ENCODE measurements around the gene FAF2.
A peak's percentile ranks its signal among the peaks of the same experiment; 100 is the strongest.
"Not testable (repeated sequence)": the region's sequence is repeated elsewhere in the genome, so short reads cannot be mapped to it uniquely, and the experiment has no call there.

The FAF2 gene, protein sequence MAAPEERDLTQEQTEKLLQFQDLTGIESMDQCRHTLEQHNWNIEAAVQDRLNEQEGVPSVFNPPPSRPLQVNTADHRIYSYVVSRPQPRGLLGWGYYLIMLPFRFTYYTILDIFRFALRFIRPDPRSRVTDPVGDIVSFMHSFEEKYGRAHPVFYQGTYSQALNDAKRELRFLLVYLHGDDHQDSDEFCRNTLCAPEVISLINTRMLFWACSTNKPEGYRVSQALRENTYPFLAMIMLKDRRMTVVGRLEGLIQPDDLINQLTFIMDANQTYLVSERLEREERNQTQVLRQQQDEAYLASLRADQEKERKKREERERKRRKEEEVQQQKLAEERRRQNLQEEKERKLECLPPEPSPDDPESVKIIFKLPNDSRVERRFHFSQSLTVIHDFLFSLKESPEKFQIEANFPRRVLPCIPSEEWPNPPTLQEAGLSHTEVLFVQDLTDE
- total RNA-seq: 42.5 to 68.6 reads per million in 2 donors

DNA sequence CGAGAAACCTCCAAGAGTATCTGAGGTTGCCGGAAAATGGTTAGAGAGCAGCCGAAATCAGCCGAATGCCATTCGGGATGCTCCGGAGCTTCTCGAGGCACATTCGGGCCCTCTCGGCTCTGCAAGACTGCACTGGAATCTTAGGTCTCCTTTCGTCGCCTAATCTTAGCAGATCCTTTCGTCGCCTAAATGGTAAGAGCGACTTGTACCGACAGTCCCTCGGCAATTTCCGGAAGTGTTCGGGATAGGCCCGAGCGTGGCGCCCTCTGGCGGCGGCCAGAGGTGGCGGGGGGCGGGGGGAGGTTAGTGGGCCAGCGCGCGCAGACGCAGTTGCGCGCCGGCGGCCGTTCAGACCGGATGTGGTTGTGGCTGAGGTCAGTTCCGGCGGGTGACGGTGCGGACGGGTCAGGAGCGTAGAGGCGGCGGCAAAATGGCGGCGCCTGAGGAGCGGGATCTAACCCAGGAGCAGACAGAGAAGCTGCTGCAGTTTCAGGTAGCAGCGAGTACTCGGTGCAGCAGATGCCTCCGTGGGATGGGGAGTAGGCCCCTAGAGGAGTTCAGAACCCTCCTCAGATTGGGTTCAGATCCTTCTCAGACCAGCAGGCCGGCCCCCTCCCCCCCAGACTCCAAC is at the start of gene FAF2:
Gene FAF2, plus strand, starts transcription at position 408 of the 631 bp plus-strand sequence. Its CDS starts 23 bp downstream, at position 431.
- DNase-seq: peak; percentile 97

DNA sequence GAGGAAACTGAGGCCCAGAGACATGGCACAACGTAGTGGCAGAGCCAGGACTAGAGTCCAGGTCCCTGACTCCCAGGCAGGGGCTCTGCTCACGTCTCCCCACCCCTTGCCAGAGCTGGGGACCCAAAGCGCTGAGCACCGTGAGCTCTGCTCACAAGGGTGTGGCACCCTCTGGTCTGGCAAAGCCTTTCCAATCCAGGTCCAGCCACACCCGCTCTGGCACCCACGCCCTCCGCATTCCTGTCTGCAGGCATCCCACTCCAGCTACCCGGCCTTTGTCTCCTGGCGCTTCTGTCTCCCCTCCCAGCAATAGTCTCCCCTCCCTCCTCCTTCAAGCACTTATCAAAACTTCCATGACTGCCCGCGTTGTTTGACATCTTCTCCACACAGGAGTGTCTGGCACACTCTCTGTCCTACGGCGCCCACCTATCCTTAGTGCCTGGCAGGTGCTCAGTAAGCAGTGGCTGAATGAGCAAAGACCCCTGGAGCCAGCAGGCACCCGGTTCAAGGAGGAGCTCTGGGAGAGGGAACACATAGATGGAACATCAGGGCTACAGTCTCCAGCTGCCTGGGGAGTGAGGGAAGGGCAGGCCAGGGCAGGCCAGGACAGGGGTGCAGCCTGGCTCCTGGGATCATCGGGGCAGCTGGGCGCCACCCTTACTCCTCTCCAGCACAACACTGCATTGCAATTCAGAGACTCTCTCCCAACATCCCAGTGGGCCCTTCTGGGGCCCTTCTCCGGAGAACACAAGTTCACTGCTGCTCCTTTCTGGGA is 47.6 kb upstream of the FAF2 start:
- no peak for DNase-seq

DNA sequence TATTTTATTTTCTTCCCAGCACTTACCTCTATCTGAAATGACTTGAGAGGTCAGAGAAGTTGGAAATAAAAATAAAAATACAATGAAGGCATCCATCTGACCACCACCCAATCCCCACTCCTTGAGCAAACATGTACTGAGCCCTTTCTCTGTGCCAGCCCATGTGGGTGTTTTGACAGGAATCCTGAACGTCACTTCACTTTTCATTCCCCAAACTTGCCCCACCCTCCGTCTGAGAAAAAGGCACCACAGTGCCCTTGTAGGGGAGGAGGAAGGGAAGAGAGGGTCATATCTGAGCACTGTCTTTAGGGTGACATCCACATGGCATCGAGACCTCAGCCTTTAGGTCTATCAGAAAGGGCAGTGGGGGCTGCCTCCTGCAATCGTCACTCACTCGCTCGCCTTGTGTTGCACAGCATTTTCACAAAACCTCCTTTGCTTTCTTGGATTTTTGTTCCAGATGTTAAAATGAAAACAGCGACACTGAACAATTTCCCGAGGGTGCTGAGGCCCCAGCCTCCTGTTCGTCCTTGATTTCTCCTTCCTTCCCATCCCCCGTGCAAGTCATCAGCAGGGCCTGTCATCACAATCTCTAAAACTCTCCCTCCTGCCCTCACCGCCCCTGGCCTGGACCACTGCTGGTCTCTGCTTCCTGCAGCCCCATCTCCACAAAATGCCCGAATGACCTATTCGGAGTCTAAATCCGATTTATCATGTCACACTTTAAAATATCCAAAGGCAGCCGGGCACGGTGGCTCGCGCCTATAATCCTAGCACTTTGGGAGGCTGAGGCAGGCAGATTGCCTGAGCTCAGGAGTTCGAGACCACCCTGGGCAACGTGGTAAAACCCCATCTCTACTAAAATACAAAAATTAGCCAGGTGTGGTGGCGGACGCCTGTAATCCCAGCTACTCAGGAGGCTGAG is 46.6 kb upstream of the FAF2 start:
- no peak for DNase-seq

DNA sequence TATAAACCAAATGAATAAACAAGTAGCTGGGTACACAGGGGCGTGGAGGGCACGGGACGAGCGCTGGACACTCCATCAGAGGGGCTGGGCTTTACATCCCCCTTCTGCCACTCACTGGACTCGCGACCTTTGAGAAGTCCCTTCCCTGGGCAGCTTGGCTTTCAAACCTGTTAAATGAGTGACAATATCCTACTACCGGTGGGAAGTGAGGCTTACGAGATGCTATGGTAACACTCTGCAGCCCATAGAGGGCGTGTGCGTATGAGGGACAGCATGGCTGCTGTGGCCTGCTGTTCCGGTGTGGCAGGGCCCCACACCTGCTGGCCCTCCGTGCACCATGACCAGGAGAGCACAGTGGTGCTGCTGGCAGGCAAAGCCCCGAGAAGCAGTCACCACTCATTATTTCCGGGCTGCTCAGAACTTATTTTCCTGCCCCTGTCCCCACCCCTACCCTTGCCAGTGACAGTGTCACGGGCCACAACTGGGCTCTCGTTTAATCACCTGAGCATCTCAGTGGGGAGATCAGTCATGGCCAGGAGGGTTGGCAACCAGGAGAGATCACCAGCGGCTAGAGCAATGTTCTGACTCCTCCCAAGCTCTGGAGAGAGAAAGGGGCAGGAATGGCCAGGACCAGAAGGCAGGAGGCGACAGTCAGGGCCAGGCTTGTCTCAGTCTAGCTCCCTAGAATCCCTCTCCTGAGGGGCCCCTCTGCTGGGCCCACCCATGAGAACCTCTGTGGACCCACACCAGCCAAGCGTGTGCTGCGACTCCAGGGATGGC is 42.3 kb upstream of the FAF2 start:
- DNase-seq: no peak

DNA sequence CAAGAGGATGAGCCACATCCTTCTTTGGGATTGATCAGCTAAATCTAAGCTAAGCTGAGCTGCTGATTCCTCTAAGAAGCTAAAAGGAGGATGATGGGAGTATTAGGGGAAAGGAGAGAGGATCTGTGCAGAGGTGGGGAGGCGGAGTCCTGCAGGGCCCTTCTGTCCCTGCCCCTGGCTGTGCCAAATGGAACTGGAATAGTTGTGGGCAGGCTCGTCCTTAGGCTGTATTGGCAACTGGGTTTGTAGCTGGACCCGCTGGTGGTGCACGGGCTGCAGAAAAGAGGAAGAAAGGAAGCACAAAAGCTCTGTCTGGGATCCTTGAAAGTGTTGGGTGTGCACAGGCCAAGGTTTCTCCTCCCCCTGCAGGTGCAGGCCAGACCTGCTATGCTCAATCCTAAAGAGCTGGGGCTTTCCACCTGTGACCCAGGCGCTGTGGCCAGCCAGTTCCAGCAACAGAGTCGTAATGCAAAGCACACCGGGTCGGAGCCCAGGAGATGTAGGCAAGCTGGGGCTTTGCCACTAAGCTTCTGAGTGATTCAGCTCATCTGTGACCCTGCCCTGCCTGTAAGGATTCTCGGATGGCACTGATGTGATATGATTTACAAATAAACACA is 41.6 kb upstream of the FAF2 start:
- no peak for DNase-seq

DNA sequence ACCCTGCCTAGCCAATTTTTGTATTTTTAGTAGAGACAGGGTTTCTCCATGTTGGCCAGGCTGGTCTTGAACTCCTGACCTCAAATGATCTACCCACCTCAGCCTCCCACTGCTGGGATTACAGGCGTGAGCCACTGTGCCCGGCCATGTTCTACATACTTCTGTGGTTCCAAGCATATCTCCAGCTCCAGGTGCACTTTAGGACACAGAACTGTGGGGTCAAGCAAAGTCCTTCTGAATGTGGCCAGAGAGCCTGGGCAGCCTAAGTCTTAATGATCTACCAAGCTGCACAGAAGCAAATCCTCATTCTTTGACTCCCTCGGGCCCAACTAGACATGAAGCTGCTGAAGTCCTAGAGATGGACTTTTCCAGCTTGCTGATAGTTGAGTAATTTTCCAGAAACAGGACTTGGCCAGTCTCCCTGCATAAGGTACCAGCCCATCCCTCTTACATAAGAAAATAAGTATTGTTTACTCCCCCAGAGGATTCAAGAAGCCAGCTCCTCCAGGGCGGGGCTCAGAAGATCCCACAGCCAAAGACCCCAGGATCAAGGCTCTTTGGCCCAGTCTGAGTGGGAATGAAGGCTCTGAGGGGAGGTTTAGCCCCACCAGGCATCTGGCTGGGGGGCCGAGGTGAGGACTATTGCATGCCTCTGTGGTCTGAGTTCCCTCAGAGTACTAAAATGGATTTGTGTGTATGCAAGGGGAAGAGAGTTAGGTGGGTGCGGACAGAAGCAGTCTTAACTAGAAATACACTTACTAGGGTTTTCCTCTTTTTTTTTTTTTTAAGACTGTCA is 40.5 kb upstream of the FAF2 start:
- DNase-seq: no peak

DNA sequence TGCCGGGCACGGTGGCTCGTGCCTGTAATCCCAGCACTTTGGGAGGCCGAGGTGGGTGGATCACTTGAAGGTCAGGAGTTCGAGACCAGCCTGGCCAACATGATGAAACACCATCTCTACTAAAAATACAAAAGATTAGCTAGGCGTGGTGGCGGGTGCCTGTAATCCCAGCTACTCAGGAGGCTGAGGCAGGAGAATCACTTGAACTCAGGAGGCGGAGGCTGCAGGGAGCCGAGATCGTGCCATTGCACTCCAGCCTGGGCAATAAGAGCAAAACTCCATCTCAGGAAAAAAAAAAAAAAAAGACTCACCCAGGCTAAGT is 40.0 kb upstream of the FAF2 start:
- DNase-seq: not testable (repeated sequence)

DNA sequence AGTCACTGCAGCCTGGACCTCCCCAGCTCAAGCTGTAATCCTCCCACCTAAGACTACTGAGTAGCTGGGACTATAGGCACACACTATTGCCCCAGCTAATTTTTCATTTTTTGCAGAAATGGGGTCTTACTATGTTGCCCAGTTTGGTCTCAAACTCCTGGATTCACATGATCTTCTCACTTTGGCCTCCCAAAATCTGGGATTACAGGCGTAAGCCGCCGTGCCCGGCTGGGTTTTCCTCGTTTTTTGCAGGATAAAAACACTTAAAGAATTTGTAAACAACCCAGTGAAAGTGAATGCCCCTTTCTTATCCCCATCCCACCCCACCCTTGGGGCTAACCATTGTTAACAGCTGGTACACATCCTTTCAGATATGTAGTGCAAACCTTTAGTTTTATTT is 39.6 kb upstream of the FAF2 start:
- DNase-seq: no peak

DNA sequence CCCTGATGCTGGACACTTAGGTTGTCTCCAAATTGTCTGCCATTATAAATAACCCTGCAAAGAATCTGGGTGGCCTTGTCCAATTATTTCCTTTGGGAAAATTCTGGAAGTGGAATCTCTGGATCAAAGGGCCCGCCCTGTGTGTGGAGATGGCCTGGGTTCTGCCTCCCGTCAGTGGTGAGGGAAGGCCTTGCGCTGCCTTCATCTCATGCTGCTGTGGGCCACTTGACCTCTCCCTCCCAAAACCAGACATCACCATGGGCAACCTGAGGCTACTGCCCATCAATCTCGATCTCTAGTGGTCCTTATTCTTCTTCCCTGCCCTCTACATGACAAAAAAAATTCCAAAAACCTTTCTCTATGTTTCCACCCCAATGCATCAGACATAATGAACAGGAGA is 38.4 kb upstream of the FAF2 start:
- DNase-seq: no peak

DNA sequence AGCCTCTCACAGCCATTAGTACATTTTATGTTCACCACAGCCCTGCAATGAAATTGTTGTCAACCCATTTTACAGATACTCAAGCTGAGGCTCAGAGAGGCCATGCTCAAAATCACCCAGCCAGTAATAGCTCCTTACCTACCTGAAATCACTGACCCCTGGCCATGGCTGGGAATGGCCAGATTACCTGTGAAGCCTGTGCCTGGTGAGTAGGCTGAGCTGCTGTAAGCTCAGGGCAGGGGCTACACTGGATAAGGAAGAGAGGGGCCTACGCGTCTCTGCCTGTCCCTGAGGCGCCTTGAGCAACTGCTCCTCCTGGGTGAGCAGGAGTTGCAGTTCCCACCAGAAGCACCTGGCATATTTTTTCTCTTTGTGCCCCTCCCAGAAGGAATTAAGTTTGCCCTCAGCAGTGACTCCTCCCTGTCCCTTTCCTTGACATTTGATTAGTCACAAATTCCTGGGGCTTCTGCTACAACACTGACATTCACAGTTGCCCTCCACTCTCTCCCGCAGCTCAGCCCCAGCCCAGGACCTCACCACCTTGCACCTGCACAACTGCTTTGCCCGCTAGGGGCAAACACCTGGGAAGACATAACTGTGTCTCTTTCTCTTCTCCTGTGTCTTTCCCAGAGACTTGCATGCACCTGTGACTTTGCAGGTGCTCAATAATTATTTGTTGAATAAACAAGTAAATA is 37.6 kb upstream of the FAF2 start:
- DNase-seq: no peak

DNA sequence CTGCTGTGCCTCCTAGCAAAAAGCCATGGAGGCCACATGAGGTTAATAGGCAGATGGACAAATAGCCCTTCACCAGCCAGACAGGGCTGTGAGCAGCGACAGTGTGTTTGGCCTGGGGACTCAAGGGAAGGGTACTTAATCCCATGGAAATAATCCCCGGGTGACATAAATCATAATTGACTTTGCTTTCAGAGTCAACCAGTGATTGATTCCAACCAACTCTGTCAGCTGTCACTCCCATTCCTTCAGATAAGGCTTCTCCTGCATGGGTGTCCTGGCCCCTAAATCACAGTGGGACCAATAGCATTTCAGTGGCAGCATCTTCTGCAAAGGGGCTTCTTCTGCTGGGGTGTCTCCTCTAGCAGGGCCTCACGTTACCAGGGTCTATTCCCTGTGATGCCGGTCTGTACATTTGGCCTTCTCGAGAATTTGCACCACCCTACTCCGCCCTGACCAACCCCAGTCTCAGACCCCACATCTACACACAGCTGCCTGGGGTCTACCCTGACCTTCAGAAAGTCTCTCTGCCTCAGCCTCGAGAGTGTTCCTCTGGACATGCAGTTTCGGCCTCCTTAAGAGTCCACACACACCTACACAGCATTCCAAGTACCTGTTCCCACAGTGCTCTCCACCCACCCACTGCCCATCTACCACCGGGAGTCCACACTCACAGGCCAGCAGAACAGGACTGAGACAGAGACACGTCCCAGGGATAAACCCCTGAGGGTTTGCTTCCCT is 35.5 kb upstream of the FAF2 start:
- DNase-seq: no peak

DNA sequence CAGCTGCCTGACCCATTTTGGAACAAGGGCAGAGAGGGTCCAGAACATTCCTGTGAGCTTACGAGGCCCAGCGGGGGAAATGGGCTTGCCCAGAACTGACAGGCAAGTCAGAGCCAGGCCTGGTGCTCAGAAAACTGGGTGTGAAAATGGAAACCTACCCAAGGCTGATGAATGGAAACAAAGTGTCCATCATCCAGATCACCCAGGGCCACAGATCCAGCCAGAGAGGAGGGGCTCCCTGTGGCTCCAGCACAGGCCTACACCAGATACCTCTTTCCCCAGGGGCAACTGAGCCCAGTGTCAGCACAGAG is 35.0 kb upstream of the FAF2 start:
- no peak for DNase-seq

DNA sequence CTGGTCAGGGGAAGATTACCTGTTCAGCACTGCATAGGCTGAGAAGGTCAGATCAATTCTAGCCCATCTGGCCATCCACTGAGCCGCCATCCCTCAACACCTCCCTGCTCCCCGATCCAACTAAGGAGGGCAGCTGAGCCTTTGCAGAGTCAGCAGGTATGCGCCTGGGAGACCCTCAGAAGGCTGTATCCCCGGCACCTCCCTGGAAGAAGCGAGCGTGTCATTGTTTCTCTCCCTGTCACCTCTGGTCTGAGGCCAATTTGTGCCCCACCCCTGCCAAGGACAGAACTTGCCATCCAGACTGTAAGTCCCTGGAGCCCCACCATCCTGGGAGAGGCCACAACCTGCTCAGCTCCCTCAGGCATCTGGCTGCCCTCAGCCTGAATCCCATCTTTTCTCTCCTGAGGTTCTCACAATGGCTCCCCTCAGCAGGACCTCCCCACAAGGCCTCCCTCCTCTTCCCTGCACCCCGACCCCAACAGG is 34.4 kb upstream of the FAF2 start:
- DNase-seq: no peak

DNA sequence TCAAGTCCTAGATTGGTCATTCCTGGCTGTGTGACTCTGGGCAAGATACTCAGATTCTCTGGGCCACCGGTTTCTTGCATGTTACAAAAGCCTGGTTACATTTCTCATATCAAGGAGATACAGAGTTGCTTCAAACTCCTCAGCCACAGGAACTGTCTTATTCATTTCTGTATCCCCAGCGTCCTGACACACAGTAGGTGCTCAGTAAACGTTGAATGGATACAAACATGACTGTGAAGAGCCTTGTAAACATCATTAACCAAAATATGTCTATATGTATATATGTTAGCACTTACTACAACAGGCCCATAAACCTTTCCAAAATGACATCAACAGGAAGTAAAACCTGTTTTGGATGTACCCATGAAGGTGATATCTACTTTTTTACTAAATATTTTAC is 33.5 kb upstream of the FAF2 start:
- no peak for DNase-seq

DNA sequence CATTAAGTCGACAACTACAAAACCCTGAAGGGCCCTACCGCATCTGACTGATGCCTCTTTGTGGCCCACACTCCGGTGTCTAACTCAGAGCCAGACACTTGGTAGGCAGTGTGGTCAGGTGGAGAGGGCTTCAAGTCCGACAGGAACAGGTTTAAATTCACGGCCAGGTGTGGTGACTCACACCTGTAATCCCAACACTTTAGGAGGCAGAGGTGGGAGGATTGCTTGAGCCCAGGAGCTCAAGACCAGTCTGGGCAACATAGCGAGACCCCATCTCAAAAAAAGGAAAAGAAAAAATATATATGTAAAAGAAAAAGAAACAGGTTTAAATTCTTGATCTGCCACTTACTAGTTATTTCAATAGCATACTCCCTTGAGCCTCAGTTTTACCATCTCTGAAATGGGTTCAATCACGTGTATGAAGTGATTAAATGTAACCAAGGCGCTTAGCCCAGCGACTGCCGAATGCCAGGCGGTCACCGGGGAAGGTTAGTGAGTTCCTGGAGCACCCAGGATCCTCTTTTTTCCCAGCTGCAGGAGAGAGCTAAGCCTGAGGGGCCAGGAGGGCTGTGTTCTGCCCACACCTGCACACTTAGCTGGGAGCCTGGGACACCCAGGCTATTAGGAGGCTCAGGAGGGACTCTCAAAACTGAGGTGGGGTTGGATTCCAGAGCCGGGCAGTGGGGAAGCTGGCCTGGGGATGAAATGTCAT is 32.8 kb upstream of the FAF2 start:
- no peak for DNase-seq

DNA sequence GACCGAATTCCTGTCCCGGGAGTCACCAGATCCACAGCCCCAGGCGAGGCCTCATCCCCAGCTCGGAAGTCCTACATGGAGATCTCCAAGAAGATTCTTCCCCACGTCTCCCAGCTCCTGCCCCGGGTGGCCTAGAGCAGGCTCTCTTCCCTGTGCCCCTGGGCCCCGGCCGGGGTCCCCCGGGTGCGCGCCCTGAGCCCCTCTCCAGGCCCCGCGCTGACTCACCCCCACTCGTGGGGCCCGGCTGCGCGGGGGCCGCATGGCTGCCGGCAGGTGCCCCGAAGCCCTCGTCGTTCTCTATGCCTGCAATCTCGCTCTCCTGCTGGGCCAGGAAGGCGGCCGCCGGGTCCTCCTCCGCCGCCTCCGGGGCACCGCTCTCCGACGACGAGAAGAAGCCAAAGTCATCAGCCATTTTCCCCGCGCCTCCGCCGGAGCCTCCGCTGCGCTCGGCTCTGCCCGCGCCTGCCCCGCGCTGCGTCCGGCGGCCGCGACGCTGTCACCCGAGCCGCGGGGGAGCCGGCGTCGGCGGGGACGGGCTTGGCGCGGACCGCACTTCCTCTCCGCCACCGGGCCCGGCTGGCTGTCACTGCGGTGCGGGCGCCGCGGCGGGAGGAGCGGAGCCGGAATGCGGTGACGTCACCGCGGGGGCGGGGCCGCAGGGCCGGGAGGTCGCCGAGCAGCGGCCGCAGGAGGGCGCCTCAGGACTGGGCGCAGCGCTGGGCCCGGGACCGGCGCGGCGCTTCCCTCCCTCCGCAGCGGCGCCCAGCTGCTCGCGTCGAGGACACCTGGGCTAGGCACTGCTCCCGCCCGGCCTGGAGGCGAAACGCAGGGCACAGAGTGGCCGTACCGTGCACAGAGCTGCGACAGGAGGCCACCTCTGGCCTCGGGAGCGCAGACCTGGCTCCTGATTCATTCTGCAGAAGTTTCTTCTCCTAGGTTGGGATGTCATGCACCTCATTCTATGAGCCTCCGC is 31.9 kb upstream of the FAF2 start, which contains the start of gene CLTB:
Gene CLTB, minus strand, starts transcription at position 588 of the 973 bp plus-strand sequence. Its CDS starts 176 bp downstream, at position 412.
- DNase-seq: peak; percentile 93

DNA sequence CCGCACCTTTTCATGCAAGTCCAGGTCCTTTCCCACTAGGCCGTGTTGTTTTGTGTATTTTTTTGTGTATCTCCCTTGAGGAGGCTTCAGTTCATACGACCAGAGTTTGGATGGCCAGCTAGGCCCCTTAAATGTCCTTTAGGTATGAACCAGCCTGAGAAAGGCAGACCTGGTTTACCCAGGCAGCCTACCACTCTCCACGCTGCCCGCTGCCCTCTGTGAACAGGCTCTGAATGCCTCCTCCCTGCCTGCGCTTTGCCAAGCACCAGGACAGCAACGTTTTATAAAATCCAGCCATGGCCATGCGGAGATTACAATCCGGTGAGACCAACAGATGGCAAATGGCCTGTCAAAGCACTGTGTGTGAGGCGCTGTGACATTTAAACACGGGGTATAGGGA is 31.2 kb upstream of the FAF2 start:
- DNase-seq: no peak

All from T-helper 9 cell (primary cell).